Sigmoid colon (tissue), 7 donors: Measurements from ENCODE around the gene CTSW. TPM values are rescaled to one million over a fixed set of nuclear protein-coding genes. Genes with fewer than 3 reads are reported as not detected.

Experiments
- DNase-seq: peaks from one replicate; pipeline ENCODE4 v3.0.0-alpha.2; 2019
- H3K27ac ChIP-seq, 4 donors: fragments of 200-600 bp; sonication (generic); one replicate each; pipeline ENCODE4 v1.5.1; 2016 to 2019; ENCODE audit warnings: mild to moderate bottlenecking in 1 of 4
- H3K27me3 ChIP-seq, 3 donors: fragments of 200-600 bp; sonication (generic); one replicate each; pipeline ENCODE4 v1.5.1; 2019; ENCODE audit warnings: mild to moderate bottlenecking in 1 of 3
- H3K36me3 ChIP-seq, 4 donors: fragments of 200-600 bp; sonication (generic); one replicate each; pipeline ENCODE4 v1.5.1; 2016 to 2019
- H3K4me1 ChIP-seq, 4 donors: fragments of 200-600 bp; sonication (generic); one replicate each; pipeline ENCODE4 v1.5.1; 2017 to 2019
- H3K4me3 ChIP-seq, 4 donors: fragments of 200-600 bp; sonication (generic); one replicate each; pipeline ENCODE4 v1.5.1; 2017 to 2019; ENCODE audit warnings: mild to moderate bottlenecking in 2 of 4, moderate library complexity in 1 of 4
- H3K9me3 ChIP-seq, 4 donors: fragments of 200-600 bp in 3 of 4; sonication (generic) in 3 of 4; one replicate each; pipeline versions ENCODE4 v1.5.1 to v1.6.1; 2013 to 2019
- CTCF ChIP-seq, 4 experiments: fragments of 450-650 bp in 3 of 4; fragments of 200-600 bp in 1 of 4; IDR thresholded peaks; one replicate each; pipeline ENCODE4 v1.5.1; 2016 to 2019; ENCODE audit warnings: antibody characterized with exemption in 4 of 4, mild to moderate bottlenecking in 3 of 4, moderate library complexity in 2 of 4
- EP300 ChIP-seq, 4 donors: sonication (generic); formaldehyde crosslinking; IDR thresholded peaks; one replicate each; pipeline ENCODE4 v1.6.1; 2017; ENCODE audit warnings: antibody characterized with exemption in 4 of 4
- POLR2A ChIP-seq, 2 donors: fragments of 450-650 bp; IDR thresholded peaks; one replicate each; pipeline ENCODE4 v1.6.1; 2016; ENCODE audit warnings: antibody characterized with exemption in 2 of 2, mild to moderate bottlenecking in 2 of 2, moderate library complexity in 2 of 2
- POLR2AphosphoS5 ChIP-seq, 4 donors: sonication (generic); formaldehyde crosslinking; IDR thresholded peaks; one replicate each; pipeline ENCODE4 v1.6.1; 2017; ENCODE audit warnings: antibody characterized with exemption in 4 of 4
- WGBS, 2 donors: extraction: QIAGEN DNeasy Blood & Tissue Kit; methylation state at CpG; one replicate each; pipeline ENCODE4 v1.1.7; 2013; 5-methylcytosine and 5-hydroxymethylcytosine counted together
- intact Hi-C: fragments of 100-400 bp; cut with DNase I; formaldehyde crosslinking; loops from one replicate; pipeline ENCODE4 v1.15.1; 2023
- polyA plus RNA-seq, 3 donors: library from polyadenylated mRNA; stranded (reverse); fragments of 200-250 nt; gene quantifications; one replicate each; pipeline ENCODE4 v1.2.3, GENCODE V29; 2013
- total RNA-seq, 4 donors: library from RNA; depleted of rRNA; stranded (reverse); fragments of >200 nt; gene quantifications; one replicate each; pipeline ENCODE4 v1.1.0, GENCODE V29; 2016
- donor health status: healthy with polysubstance abuse.
- donor health status: Bipolar disorder and iron deficiency.
- donor health status: healthy.

Gene CTSW
- total and polyA plus RNA-seq, 7 donors, result 0.82 to 3.1 (median 2.3) TPM; not detected in 4

- H3K9me3 ChIP-seq, result no peaks in the 10 kb centered on the region
- no peaks in the 10 kb centered on the region for H3K27me3 ChIP-seq
- intact Hi-C loops, result loop anchor here (1.0 to 5.0 kb wide), 3 partner anchors 28 to 61 kb away; partner anchors contain the start of genes CCDC85B, CFL1 and SART1
- WGBS, 2 donors, result 4% methylated on average over 77 of the region's 77 CpGs
- H3K27ac ChIP-seq, result peak within 1 kb of the TSS; percentile 95 to 99 (median 98)
- peaks cover 0 to 59% (median 53%) of the 10 kb centered on the region in 4 donors for H3K4me1 ChIP-seq
- DNase-seq, result peak; percentile 80
- peak within 1 kb of the TSS; percentile 90 to 99 (median 97) for H3K4me3 ChIP-seq
- H3K36me3 ChIP-seq, result peaks cover 0 to 34% (median 6%) of the 10 kb centered on the region in 4 donors
- TF ChIP-seq POLR2A (IDR thresholded peaks at IDR 0.05) (no peak), POLR2AphosphoS5 (IDR thresholded peaks at IDR 0.05) (peak; percentile 61 to 76 (median 64))
These were observed 38.8 kb downstream of the CTSW start, which contains the start of gene C11orf68 for GRCh38 chr11:65918211-65919140. C11orf68 (minus strand) TSS chr11:65919062; CDS start chr11:65919031, 31 bp downstream.

GRCh38 chr11:65919141-65919572 is 39.5 kb downstream of the CTSW start, which contains the start of gene DRAP1:
DRAP1 (plus strand) TSS chr11:65919426; CDS start chr11:65919502, 76 bp downstream.
- intact Hi-C loops, result loop anchor here (1.0 to 5.0 kb wide), 3 partner anchors 29 to 62 kb away; partner anchors contain the start of genes CCDC85B, CFL1 and SART1
- peaks cover 0 to 36% (median 6%) of the 10 kb centered on the region in 4 donors for H3K36me3 ChIP-seq
- peak within 1 kb of the TSS; percentile 95 to 99 (median 98) for H3K27ac ChIP-seq
- peak within 1 kb of the TSS; percentile 90 to 99 (median 97) for H3K4me3 ChIP-seq
- peaks cover 0 to 58% (median 53%) of the 10 kb centered on the region in 4 donors for H3K4me1 ChIP-seq
- DNase-seq, result peak; percentile 99
- no peaks in the 10 kb centered on the region for H3K27me3 ChIP-seq
- WGBS, 2 donors, result 1% methylated on average over 59 of the region's 59 CpGs
- TF ChIP-seq EP300 (IDR thresholded peaks at IDR 0.05), result no peak
- peak; percentile 14 to 32 for TF ChIP-seq POLR2A (IDR thresholded peaks at IDR 0.05)
- peak; percentile 32 to 78 (median 72) for TF ChIP-seq POLR2AphosphoS5 (IDR thresholded peaks at IDR 0.05)
- TF ChIP-seq CTCF (IDR thresholded peaks at IDR 0.05), result no peak
- no peaks in the 10 kb centered on the region for H3K9me3 ChIP-seq

GRCh38 chr11:65919573-65920371 is 40.1 kb downstream of the CTSW start:
- peak; percentile 84 for DNase-seq
- intact Hi-C loops, result loop anchor here (1.0 to 5.0 kb wide), 3 partner anchors 29 to 62 kb away; partner anchors contain the start of genes CCDC85B, CFL1 and SART1

GRCh38 chr11:65920372-65920802 is 40.8 kb downstream of the CTSW start:
- intact Hi-C loops, result no loop called here

More at GRCh38 chr11:65919573-65920371, 40.1 kb downstream of the CTSW start:
- Histone ChIP-seq H3K27me3 (no peaks in the 10 kb centered on the region), H3K9me3 (no peaks in the 10 kb centered on the region), H3K36me3 (peaks cover 0 to 36% (median 6%) of the 10 kb centered on the region in 4 donors), H3K4me1 (peaks cover 0 to 53% (median 49%) of the 10 kb centered on the region in 4 donors), H3K4me3 (peak overlapping the region; percentile 68 to 99 (median 92)), H3K27ac (peak overlapping the region; percentile 86 to 98 (median 90))
- 0 to 1% methylated on average over 60 of the region's 60 CpGs for WGBS, 2 donors
- TF ChIP-seq POLR2AphosphoS5 (IDR thresholded peaks at IDR 0.05), result peak in 1 of 4 donors; percentile 18
- TF ChIP-seq EP300 (IDR thresholded peaks at IDR 0.05), result no peak

More at GRCh38 chr11:65920372-65920802, 40.8 kb downstream of the CTSW start:
- peak overlapping the region; percentile 68 to 99 (median 92) for H3K4me3 ChIP-seq
- H3K4me1 ChIP-seq, result peaks cover 0 to 46% (median 43%) of the 10 kb centered on the region in 4 donors
- H3K36me3 ChIP-seq, result peaks cover 0 to 36% (median 6%) of the 10 kb centered on the region in 4 donors
- peak; percentile 74 for DNase-seq
- peak overlapping the region; percentile 86 to 98 (median 90) for H3K27ac ChIP-seq
- no peak for TF ChIP-seq EP300 (IDR thresholded peaks at IDR 0.05)
- no peak for TF ChIP-seq POLR2A (IDR thresholded peaks at IDR 0.05)
- TF ChIP-seq CTCF (IDR thresholded peaks at IDR 0.05), result no peak
- TF ChIP-seq POLR2AphosphoS5 (IDR thresholded peaks at IDR 0.05), result no peak
- no peaks in the 10 kb centered on the region for H3K27me3 ChIP-seq
- no peaks in the 10 kb centered on the region for H3K9me3 ChIP-seq
- WGBS, 2 donors, result 29 to 63% methylated on average over 15 of the region's 15 CpGs
